ENCODE data around the gene TBC1D22A. TPM values are rescaled to one million over a fixed set of nuclear protein-coding genes. Genes with fewer than 3 reads are reported as not detected.

Gene TBC1D22A
- total RNA-seq, 4 donors from 2014 or later = 10.8 to 32.2 (median 22.3) TPM

DNA sequence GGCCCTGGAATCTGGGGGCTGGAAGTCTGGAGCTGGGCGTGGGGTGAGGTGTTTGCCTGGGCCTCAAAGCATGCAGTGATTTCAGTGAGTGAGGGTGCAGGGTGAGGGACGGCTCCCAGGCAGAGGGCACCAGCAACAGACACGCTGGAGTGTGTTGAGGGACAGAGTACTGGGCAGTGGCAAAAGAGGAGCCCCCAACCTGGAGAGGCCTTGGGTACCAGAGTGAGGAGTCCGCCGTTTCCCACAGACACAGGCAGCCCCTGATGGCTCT, 12.0 kb upstream of the TBC1D22A start:
- TF ChIP-seq CTCF (IDR thresholded peaks at IDR 0.05; ENCODE audit: low read depth) = no peak

DNA sequence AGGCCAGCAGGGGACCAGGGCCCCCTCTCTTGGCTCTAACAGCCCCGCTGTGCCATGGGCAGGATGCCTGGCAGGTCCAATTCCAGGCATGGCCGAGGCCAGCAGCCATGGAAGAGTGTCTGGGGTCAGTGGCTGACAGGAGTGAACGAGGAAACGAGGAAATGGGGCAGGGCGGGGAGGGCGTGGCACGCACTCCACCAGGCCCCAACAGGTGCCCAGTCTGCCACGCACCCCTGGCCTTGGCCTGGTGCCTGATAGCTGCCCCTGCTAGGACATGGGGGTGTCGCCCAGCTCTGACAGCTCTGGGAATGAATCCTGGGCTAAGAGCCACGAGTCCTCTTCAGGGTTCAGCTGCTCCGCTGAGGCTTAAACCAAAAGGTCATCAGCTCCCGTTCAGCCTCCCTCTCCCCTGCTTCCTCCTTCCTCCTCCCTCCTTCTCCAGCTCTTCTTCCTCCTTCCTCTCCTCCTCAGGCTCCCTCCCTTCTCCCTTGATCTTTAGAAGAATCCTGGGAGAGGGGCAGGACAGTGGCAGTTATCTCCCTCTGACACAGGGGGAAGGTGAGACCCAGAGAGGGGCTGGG, 11.5 kb upstream of the TBC1D22A start:
- no peak for TF ChIP-seq CTCF (IDR thresholded peaks at IDR 0.05; ENCODE audit: low read depth)

GRCh38 chr22:46752286-46752987, 10.0 kb upstream of the TBC1D22A start:
- no peak for TF ChIP-seq CTCF (IDR thresholded peaks at IDR 0.05; ENCODE audit: low read depth)

GRCh38 chr22:46752988-46753310, 9.5 kb upstream of the TBC1D22A start:
- TF ChIP-seq CTCF (IDR thresholded peaks at IDR 0.05; ENCODE audit: low read depth) = no peak

DNA sequence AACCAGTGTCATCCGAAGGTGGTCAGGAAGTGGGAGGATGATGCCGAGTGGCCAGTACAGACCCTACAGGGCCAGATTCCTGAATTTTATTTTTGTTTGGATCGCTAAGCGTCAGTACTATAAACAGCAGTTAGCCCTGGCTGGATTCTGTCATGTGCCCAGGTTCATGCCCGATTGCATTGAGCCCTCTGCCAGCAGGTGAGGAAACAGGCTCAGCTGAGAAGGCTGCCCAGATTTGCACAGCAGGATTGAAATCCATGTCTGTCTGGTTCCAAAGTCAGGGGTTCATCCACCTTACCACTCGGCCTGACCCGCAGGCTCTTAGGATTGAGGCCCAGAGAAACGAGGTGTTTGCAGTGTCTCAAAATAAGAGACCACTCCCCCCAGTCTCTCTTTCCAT, 9.1 kb upstream of the TBC1D22A start:
- no peak for TF ChIP-seq CTCF (IDR thresholded peaks at IDR 0.05; ENCODE audit: low read depth)

- no peak for TF ChIP-seq CTCF (IDR thresholded peaks at IDR 0.05; ENCODE audit: low read depth)
Measured at GRCh38 chr22:46753761-46754109, 8.7 kb upstream of the TBC1D22A start.

DNA sequence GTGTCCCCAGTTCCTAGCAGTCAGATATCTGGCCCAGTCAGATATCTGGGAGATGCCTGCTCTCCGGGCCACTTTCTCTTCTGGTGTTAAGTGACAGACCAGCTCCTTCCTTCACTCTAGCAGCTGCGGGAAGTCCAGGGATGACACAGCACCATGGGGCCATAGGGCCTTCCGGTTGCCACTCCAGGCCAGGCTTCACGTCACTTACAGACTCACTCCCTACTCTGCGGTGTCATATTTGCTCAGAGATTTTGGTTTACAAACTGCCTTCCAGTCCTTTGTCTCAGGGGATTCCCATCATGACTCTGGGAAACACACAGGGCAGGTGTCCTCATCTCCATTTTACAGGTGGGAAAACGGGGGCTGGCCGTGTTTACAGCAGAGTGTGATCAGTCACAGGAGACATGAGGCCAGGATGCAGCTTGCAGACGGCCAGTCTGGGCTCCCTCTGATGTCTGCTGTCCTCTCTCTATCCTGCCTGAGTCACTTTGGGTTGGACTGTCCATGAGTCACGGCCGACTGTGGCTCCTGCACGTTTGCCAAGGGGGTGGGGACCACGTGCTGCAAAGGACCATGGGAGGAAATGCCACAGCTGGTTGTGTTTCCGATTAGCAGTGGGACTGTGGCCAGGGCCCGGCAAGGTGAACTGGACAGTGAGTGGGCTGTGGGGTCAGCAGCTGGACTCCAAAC, 8.2 kb upstream of the TBC1D22A start:
- TF ChIP-seq CTCF (IDR thresholded peaks at IDR 0.05; ENCODE audit: low read depth) = no peak
